ENCODE measurements around the gene ABCA4.
"Not testable (repeated sequence)": the region's sequence is repeated elsewhere in the genome, so short reads cannot be mapped to it uniquely, and the experiment has no call there.

The ABCA4 gene

GRCh38 chr1:94002046-94002787 is 118.7 kb downstream of the ABCA4 start:
- H3K4me1 ChIP-seq (ENCODE audit: insufficient read depth, low read length), result no peaks in the 10 kb centered on the region
- H3K9me3 ChIP-seq (ENCODE audit: insufficient read depth, low read depth, low read length), result no peaks in the 10 kb centered on the region
- H3K4me3 ChIP-seq (ENCODE audit: low read length), result no peak overlapping the region
- no peaks in the 10 kb centered on the region for H3K36me3 ChIP-seq (ENCODE audit: insufficient read depth, low read depth, low read length)
- H3K9ac ChIP-seq (ENCODE audit: low read depth, low read length), result no peak overlapping the region
- no peaks in the 10 kb centered on the region for H3K27me3 ChIP-seq (ENCODE audit: insufficient read depth, low read length)
- no peak overlapping the region for H3K27ac ChIP-seq (ENCODE audit: low read length)

- no peaks in the 10 kb centered on the region for H3K27me3 ChIP-seq (ENCODE audit: insufficient read depth, low read length)
- no peak overlapping the region for H3K9ac ChIP-seq (ENCODE audit: low read depth, low read length)
- H3K36me3 ChIP-seq (ENCODE audit: insufficient read depth, low read depth, low read length), result no peaks in the 10 kb centered on the region
- no peaks in the 10 kb centered on the region for H3K4me1 ChIP-seq (ENCODE audit: insufficient read depth, low read length)
- no peak overlapping the region for H3K4me3 ChIP-seq (ENCODE audit: low read length)
- H3K27ac ChIP-seq (ENCODE audit: low read length), result no peak overlapping the region
- no peaks in the 10 kb centered on the region for H3K9me3 ChIP-seq (ENCODE audit: insufficient read depth, low read depth, low read length)
Measured at GRCh38 chr1:94001397-94002045, 119.4 kb downstream of the ABCA4 start.

- Histone ChIP-seq H3K9me3 (ENCODE audit: insufficient read depth, low read depth, low read length) (no peaks in the 10 kb centered on the region), H3K27ac (ENCODE audit: low read length) (no peak overlapping the region), H3K4me3 (ENCODE audit: low read length) (no peak overlapping the region), H3K36me3 (ENCODE audit: insufficient read depth, low read depth, low read length) (no peaks in the 10 kb centered on the region), H3K27me3 (ENCODE audit: insufficient read depth, low read length) (no peaks in the 10 kb centered on the region), H3K9ac (ENCODE audit: low read depth, low read length) (no peak overlapping the region), H3K4me1 (ENCODE audit: insufficient read depth, low read length) (no peaks in the 10 kb centered on the region)
Measured at GRCh38 chr1:94000510-94001282, 120.3 kb downstream of the ABCA4 start.

- H3K9ac ChIP-seq (ENCODE audit: low read depth, low read length), result no peak overlapping the region
- no peak overlapping the region for H3K27ac ChIP-seq (ENCODE audit: low read length)
- H3K36me3 ChIP-seq (ENCODE audit: insufficient read depth, low read depth, low read length), result no peaks in the 10 kb centered on the region
- H3K4me3 ChIP-seq (ENCODE audit: low read length), result no peak overlapping the region
- no peaks in the 10 kb centered on the region for H3K9me3 ChIP-seq (ENCODE audit: insufficient read depth, low read depth, low read length)
- H3K4me1 ChIP-seq (ENCODE audit: insufficient read depth, low read length), result no peaks in the 10 kb centered on the region
- H3K27me3 ChIP-seq (ENCODE audit: insufficient read depth, low read length), result no peaks in the 10 kb centered on the region
Measured at GRCh38 chr1:93999840-94000415, 121.0 kb downstream of the ABCA4 start.

GRCh38 chr1:93998532-93998931 is 122.4 kb downstream of the ABCA4 start:
- not testable (repeated sequence) for H3K27me3 ChIP-seq (ENCODE audit: insufficient read depth, low read length); H3K4me3 ChIP-seq (ENCODE audit: low read length); H3K4me1 ChIP-seq (ENCODE audit: insufficient read depth, low read length); H3K36me3 ChIP-seq (ENCODE audit: insufficient read depth, low read depth, low read length); H3K9me3 ChIP-seq (ENCODE audit: insufficient read depth, low read depth, low read length); H3K9ac ChIP-seq (ENCODE audit: low read depth, low read length); H3K27ac ChIP-seq (ENCODE audit: low read length)

- no peak overlapping the region for H3K9ac ChIP-seq (ENCODE audit: low read depth, low read length)
- H3K36me3 ChIP-seq (ENCODE audit: insufficient read depth, low read depth, low read length), result no peaks in the 10 kb centered on the region
- no peaks in the 10 kb centered on the region for H3K4me1 ChIP-seq (ENCODE audit: insufficient read depth, low read length)
- H3K27me3 ChIP-seq (ENCODE audit: insufficient read depth, low read length), result no peaks in the 10 kb centered on the region
- no peak overlapping the region for H3K4me3 ChIP-seq (ENCODE audit: low read length)
- H3K9me3 ChIP-seq (ENCODE audit: insufficient read depth, low read depth, low read length), result no peaks in the 10 kb centered on the region
- no peak overlapping the region for H3K27ac ChIP-seq (ENCODE audit: low read length)
Measured at GRCh38 chr1:93997756-93998155, 123.2 kb downstream of the ABCA4 start.

GRCh38 chr1:93995837-93996536 is 125.0 kb downstream of the ABCA4 start:
- no peaks in the 10 kb centered on the region for H3K9me3 ChIP-seq (ENCODE audit: insufficient read depth, low read depth, low read length)
- H3K4me3 ChIP-seq (ENCODE audit: low read length), result no peak overlapping the region
- H3K27ac ChIP-seq (ENCODE audit: low read length), result no peak overlapping the region
- H3K9ac ChIP-seq (ENCODE audit: low read depth, low read length), result no peak overlapping the region
- no peaks in the 10 kb centered on the region for H3K27me3 ChIP-seq (ENCODE audit: insufficient read depth, low read length)
- no peaks in the 10 kb centered on the region for H3K36me3 ChIP-seq (ENCODE audit: insufficient read depth, low read depth, low read length)
- no peaks in the 10 kb centered on the region for H3K4me1 ChIP-seq (ENCODE audit: insufficient read depth, low read length)

GRCh38 chr1:93993731-93994130 is 127.2 kb downstream of the ABCA4 start:
- H3K9ac ChIP-seq (ENCODE audit: low read depth, low read length), result no peak overlapping the region
- H3K4me3 ChIP-seq (ENCODE audit: low read length), result no peak overlapping the region
- H3K9me3 ChIP-seq (ENCODE audit: insufficient read depth, low read depth, low read length), result no peaks in the 10 kb centered on the region
- H3K36me3 ChIP-seq (ENCODE audit: insufficient read depth, low read depth, low read length), result no peaks in the 10 kb centered on the region
- no peaks in the 10 kb centered on the region for H3K4me1 ChIP-seq (ENCODE audit: insufficient read depth, low read length)
- H3K27ac ChIP-seq (ENCODE audit: low read length), result no peak overlapping the region
- no peaks in the 10 kb centered on the region for H3K27me3 ChIP-seq (ENCODE audit: insufficient read depth, low read length)

GRCh38 chr1:93992954-93993353 is 128.0 kb downstream of the ABCA4 start:
- no peak overlapping the region for H3K27ac ChIP-seq (ENCODE audit: low read length)
- H3K9ac ChIP-seq (ENCODE audit: low read depth, low read length), result no peak overlapping the region
- H3K36me3 ChIP-seq (ENCODE audit: insufficient read depth, low read depth, low read length), result no peaks in the 10 kb centered on the region
- H3K27me3 ChIP-seq (ENCODE audit: insufficient read depth, low read length), result no peaks in the 10 kb centered on the region
- no peaks in the 10 kb centered on the region for H3K9me3 ChIP-seq (ENCODE audit: insufficient read depth, low read depth, low read length)
- no peaks in the 10 kb centered on the region for H3K4me1 ChIP-seq (ENCODE audit: insufficient read depth, low read length)
- no peak overlapping the region for H3K4me3 ChIP-seq (ENCODE audit: low read length)

- H3K27me3 ChIP-seq (ENCODE audit: insufficient read depth, low read length), result no peaks in the 10 kb centered on the region
- no peaks in the 10 kb centered on the region for H3K9me3 ChIP-seq (ENCODE audit: insufficient read depth, low read depth, low read length)
Measured at GRCh38 chr1:93992190-93992589, 128.8 kb downstream of the ABCA4 start.

GRCh38 chr1:93991271-93991670 is 129.7 kb downstream of the ABCA4 start:
- no peaks in the 10 kb centered on the region for H3K36me3 ChIP-seq (ENCODE audit: insufficient read depth, low read depth, low read length)
- H3K27me3 ChIP-seq (ENCODE audit: insufficient read depth, low read length), result no peaks in the 10 kb centered on the region
- H3K4me3 ChIP-seq (ENCODE audit: low read length), result no peak overlapping the region
- no peak overlapping the region for H3K9ac ChIP-seq (ENCODE audit: low read depth, low read length)
- H3K27ac ChIP-seq (ENCODE audit: low read length), result no peak overlapping the region
- no peaks in the 10 kb centered on the region for H3K4me1 ChIP-seq (ENCODE audit: insufficient read depth, low read length)
- no peaks in the 10 kb centered on the region for H3K9me3 ChIP-seq (ENCODE audit: insufficient read depth, low read depth, low read length)

More at GRCh38 chr1:93992190-93992589, 128.8 kb downstream of the ABCA4 start:
- Histone ChIP-seq H3K4me1 (ENCODE audit: insufficient read depth, low read length) (no peaks in the 10 kb centered on the region), H3K27ac (ENCODE audit: low read length) (no peak overlapping the region), H3K36me3 (ENCODE audit: insufficient read depth, low read depth, low read length) (no peaks in the 10 kb centered on the region), H3K9ac (ENCODE audit: low read depth, low read length) (no peak overlapping the region), H3K4me3 (ENCODE audit: low read length) (no peak overlapping the region)

All from iPS-20b (cell line).